Endothelial cell of umbilical vein (primary cell): ENCODE measurements around the gene TBC1D16.

ENCODE experiments used
- CTCF ChIP-seq, 2 donors: IDR thresholded peaks; 1 replicate in 1 of 2; 2 replicates in 1 of 2; pipeline ENCODE4 v1.5.1; 2011; ENCODE audit warnings: low read length in 2 of 2, mild to moderate bottlenecking in 2 of 2, moderate library complexity in 2 of 2, control low read depth in 1 of 2, inconsistent platforms in 1 of 2, low read depth in 1 of 2; ENCODE audit not compliant: insufficient read depth in 1 of 2; ENCODE audit errors: extremely low read depth in 1 of 2
- FOS ChIP-seq: IDR thresholded peaks from 2 replicates; pipeline ENCODE4 v1.6.1; 2011; ENCODE audit warnings: mild to moderate bottlenecking, low read length, moderate library complexity, borderline replicate concordance; ENCODE audit not compliant: insufficient read depth
- POLR2A ChIP-seq: IDR thresholded peaks from 2 replicates; pipeline ENCODE4 v1.6.1; 2012; ENCODE audit warnings: low read depth, mild to moderate bottlenecking, control low read depth, low read length

GRCh38 chr17:79935197-79935885 is 100.3 kb downstream of the TBC1D16 start:
- no peak for TF ChIP-seq CTCF (IDR thresholded peaks at IDR 0.05; ENCODE audit: extremely low read depth in 1 of 2, insufficient read depth in 1 of 2, low read depth in 1 of 2, low read length in 2 of 2)
- TF ChIP-seq FOS, result no peak
- TF ChIP-seq POLR2A, result no peak
